IPS-20b (cell line): ENCODE data around the gene REV3L.

Source experiments
- H3K27ac ChIP-seq: one replicate; pipeline ENCODE4 v1.5.1; 2013; ENCODE audit warnings: low read length
- H3K27me3 ChIP-seq: 2 replicates; pipeline ENCODE4 v1.6.1; 2013; ENCODE audit warnings: mild to moderate bottlenecking, low read length, inconsistent platforms; ENCODE audit not compliant: insufficient read depth
- H3K36me3 ChIP-seq: 2 replicates; pipeline ENCODE4 v1.6.1; 2013; ENCODE audit warnings: low read depth, mild to moderate bottlenecking, inconsistent platforms, low read length, moderate library complexity; ENCODE audit not compliant: insufficient read depth
- H3K4me1 ChIP-seq: 2 replicates; pipeline ENCODE4 v1.6.1; 2013; ENCODE audit warnings: mild to moderate bottlenecking, control low read depth, inconsistent platforms, low read length, moderate library complexity; ENCODE audit not compliant: insufficient read depth
- H3K4me3 ChIP-seq: 2 replicates; pipeline ENCODE4 v1.5.1; 2013; ENCODE audit warnings: mild to moderate bottlenecking, low read length, inconsistent platforms
- H3K9ac ChIP-seq: 2 replicates; pipeline ENCODE4 v1.6.1; 2013; ENCODE audit warnings: low read depth, mild to moderate bottlenecking, inconsistent platforms, low read length, moderate library complexity
- H3K9me3 ChIP-seq: 2 replicates; pipeline ENCODE4 v1.6.1; 2013; ENCODE audit warnings: mild to moderate bottlenecking, low read depth, low read length, inconsistent platforms; ENCODE audit not compliant: insufficient read depth

The REV3L gene

GRCh38 chr6:111388681-111389080 lies 94.3 kb downstream of the REV3L start:
- H3K36me3 ChIP-seq: peaks cover 9% of the 10 kb centered on the region
- no peaks in the 10 kb centered on the region for H3K4me1 ChIP-seq
- H3K27ac ChIP-seq: no peak overlapping the region
- no peak overlapping the region for H3K9ac ChIP-seq
- H3K27me3 ChIP-seq: no peaks in the 10 kb centered on the region
- H3K4me3 ChIP-seq: no peak overlapping the region
- H3K9me3 ChIP-seq: no peaks in the 10 kb centered on the region

- no peaks in the 10 kb centered on the region for H3K27me3 ChIP-seq
- H3K36me3 ChIP-seq: peaks cover 22% of the 10 kb centered on the region
- H3K4me3 ChIP-seq: no peak overlapping the region
- H3K27ac ChIP-seq: no peak overlapping the region
- H3K4me1 ChIP-seq: no peaks in the 10 kb centered on the region
- H3K9me3 ChIP-seq: no peaks in the 10 kb centered on the region
- H3K9ac ChIP-seq: no peak overlapping the region
Observed at GRCh38 chr6:111382476-111383294, 100.3 kb downstream of the REV3L start.

- H3K9me3 ChIP-seq: no peaks in the 10 kb centered on the region
- no peaks in the 10 kb centered on the region for H3K4me1 ChIP-seq
- H3K27me3 ChIP-seq: no peaks in the 10 kb centered on the region
- H3K36me3 ChIP-seq: peaks cover 14% of the 10 kb centered on the region
- H3K9ac ChIP-seq: no peak overlapping the region
- no peak overlapping the region for H3K4me3 ChIP-seq
- no peak overlapping the region for H3K27ac ChIP-seq
Observed at GRCh38 chr6:111381728-111382127, 101.3 kb downstream of the REV3L start.

GRCh38 chr6:111381123-111381522 lies 101.9 kb downstream of the REV3L start:
- no peaks in the 10 kb centered on the region for H3K9me3 ChIP-seq
- H3K4me1 ChIP-seq: no peaks in the 10 kb centered on the region
- no peaks in the 10 kb centered on the region for H3K27me3 ChIP-seq
- no peak overlapping the region for H3K27ac ChIP-seq
- H3K9ac ChIP-seq: no peak overlapping the region
- H3K36me3 ChIP-seq: peaks cover 19% of the 10 kb centered on the region
- no peak overlapping the region for H3K4me3 ChIP-seq

- H3K4me3 ChIP-seq: no peak overlapping the region
- no peaks in the 10 kb centered on the region for H3K27me3 ChIP-seq
- H3K36me3 ChIP-seq: peaks cover 19% of the 10 kb centered on the region
- no peak overlapping the region for H3K9ac ChIP-seq
- H3K4me1 ChIP-seq: no peaks in the 10 kb centered on the region
- H3K9me3 ChIP-seq: no peaks in the 10 kb centered on the region
- no peak overlapping the region for H3K27ac ChIP-seq
Observed at GRCh38 chr6:111379831-111380230, 103.2 kb downstream of the REV3L start.

GRCh38 chr6:111379302-111379701 lies 103.7 kb downstream of the REV3L start:
- Histone ChIP-seq H3K27ac (no peak overlapping the region), H3K4me3 (no peak overlapping the region), H3K36me3 (peaks cover 19% of the 10 kb centered on the region), H3K27me3 (no peaks in the 10 kb centered on the region), H3K9ac (no peak overlapping the region), H3K4me1 (no peaks in the 10 kb centered on the region), H3K9me3 (no peaks in the 10 kb centered on the region)

- peaks cover 19% of the 10 kb centered on the region; the same call in 1 of the 2 replicates for H3K36me3 ChIP-seq
- H3K9me3 ChIP-seq: no peaks in the 10 kb centered on the region
- H3K27me3 ChIP-seq: no peaks in the 10 kb centered on the region
- no peak overlapping the region for H3K27ac ChIP-seq
- no peaks in the 10 kb centered on the region for H3K4me1 ChIP-seq
- no peak overlapping the region for H3K4me3 ChIP-seq
- H3K9ac ChIP-seq: no peak overlapping the region
Observed at GRCh38 chr6:111377558-111378120, 105.4 kb downstream of the REV3L start.

- Histone ChIP-seq H3K27ac (no peak overlapping the region), H3K9me3 (no peaks in the 10 kb centered on the region), H3K4me3 (no peak overlapping the region), H3K4me1 (no peaks in the 10 kb centered on the region), H3K9ac (no peak overlapping the region), H3K36me3 (no peaks in the 10 kb centered on the region), H3K27me3 (no peaks in the 10 kb centered on the region)
Observed at GRCh38 chr6:111367393-111368088, 115.5 kb downstream of the REV3L start.

GRCh38 chr6:111361648-111362047 lies 121.4 kb downstream of the REV3L start:
- Histone ChIP-seq H3K27ac (no peak overlapping the region), H3K4me1 (no peaks in the 10 kb centered on the region), H3K9me3 (no peaks in the 10 kb centered on the region), H3K27me3 (no peaks in the 10 kb centered on the region), H3K4me3 (no peak overlapping the region), H3K36me3 (peaks cover 2% of the 10 kb centered on the region; the same call in 1 of the 2 replicates), H3K9ac (no peak overlapping the region)

GRCh38 chr6:111358454-111358853 lies 124.6 kb downstream of the REV3L start:
- peaks cover 13% of the 10 kb centered on the region for H3K36me3 ChIP-seq
- no peak overlapping the region for H3K27ac ChIP-seq

GRCh38 chr6:111357705-111358104 lies 125.3 kb downstream of the REV3L start:
- Histone ChIP-seq H3K27ac (no peak overlapping the region), H3K4me1 (no peaks in the 10 kb centered on the region), H3K27me3 (no peaks in the 10 kb centered on the region), H3K4me3 (no peak overlapping the region), H3K9ac (no peak overlapping the region), H3K36me3 (peaks cover 13% of the 10 kb centered on the region), H3K9me3 (no peaks in the 10 kb centered on the region)

More at GRCh38 chr6:111358454-111358853, 124.6 kb downstream of the REV3L start:
- Histone ChIP-seq H3K4me1 (no peaks in the 10 kb centered on the region), H3K9ac (no peak overlapping the region), H3K9me3 (no peaks in the 10 kb centered on the region), H3K27me3 (no peaks in the 10 kb centered on the region), H3K4me3 (no peak overlapping the region)

GRCh38 chr6:111356551-111356950 lies 126.5 kb downstream of the REV3L start:
- Histone ChIP-seq H3K4me3 (no peak overlapping the region), H3K4me1 (no peaks in the 10 kb centered on the region), H3K27me3 (no peaks in the 10 kb centered on the region), H3K9me3 (no peaks in the 10 kb centered on the region), H3K36me3 (peaks cover 13% of the 10 kb centered on the region), H3K9ac (no peak overlapping the region), H3K27ac (no peak overlapping the region)
